WTC11 (cell line): ENCODE measurements around the gene DRG2. TPM values are rescaled to one million over a fixed set of nuclear protein-coding genes. Genes with fewer than 3 reads are reported as not detected.

Experiments
- ATAC-seq: fragments of 200-7000 bp; cut with Tn5 transposase; 2 replicates; pipeline ENCODE4 v1.10.0; 2021; ENCODE audit warnings: mild to moderate bottlenecking, moderate library complexity
- CTCF ChIA-PET: fragments of 300-600 bp; sonication (Branson Sonifier 250); formaldehyde crosslinking; loops from one replicate; lab custom pipeline; 2021; ENCODE audit warnings: antibody characterized with exemption; lab: Charles Lee
- POLR2A ChIA-PET: fragments of 350-600 bp; sonication (Branson Sonifier 250); formaldehyde crosslinking; loops from one replicate; lab custom pipeline; 2021; ENCODE audit warnings: antibody characterized with exemption; lab: Charles Lee
- DNase-seq: peaks from one replicate; pipeline ENCODE4 v3.0.0; 2021; ENCODE audit warnings: low spot score
- H3K27ac Mint-ChIP-seq: 2 replicates; pipeline ENCODE4 v1.8.0; 2021; ENCODE audit warnings: mixed read lengths
- H3K27me3 Mint-ChIP-seq: 2 replicates; pipeline ENCODE4 v1.8.0; 2021; ENCODE audit warnings: low read depth, mild to moderate bottlenecking, moderate library complexity, mixed read lengths
- H3K36me3 Mint-ChIP-seq: 2 replicates; pipeline ENCODE4 v1.8.0; 2021; ENCODE audit warnings: mixed read lengths
- H3K4me1 Mint-ChIP-seq: 2 replicates; pipeline ENCODE4 v1.8.0; 2022; ENCODE audit warnings: mixed read lengths
- H3K4me3 Mint-ChIP-seq: 2 replicates; pipeline ENCODE4 v1.8.0; 2021; ENCODE audit warnings: mild to moderate bottlenecking, moderate library complexity, mixed read lengths
- H3K9me3 Mint-ChIP-seq: 2 replicates; pipeline ENCODE4 v1.8.0; 2021; ENCODE audit warnings: mixed read lengths
- ARID4B ChIP-seq: sonication (generic); formaldehyde crosslinking; IDR thresholded peaks from 2 replicates; pipeline ENCODE4 v1.8.0; 2023; ENCODE audit warnings: missing genetic modification reagents, mild to moderate bottlenecking, borderline replicate concordance
- GRHL2 ChIP-seq: fragments of 250-450 bp; sonication (Bioruptor Pico); IDR thresholded peaks from 2 replicates; pipeline ENCODE4 v1.8.0; 2022; ENCODE audit warnings: mild to moderate bottlenecking, moderate library complexity; ENCODE audit not compliant: insufficient replicate concordance, severe bottlenecking
- MLX ChIP-seq: sonication (generic); formaldehyde crosslinking; IDR thresholded peaks from 2 replicates; pipeline ENCODE4 v1.8.1; 2023; ENCODE audit warnings: mild to moderate bottlenecking, missing genetic modification reagents, moderate library complexity
- MYBL2 ChIP-seq: sonication (generic); formaldehyde crosslinking; IDR thresholded peaks from 2 replicates; pipeline ENCODE4 v1.8.1; 2023; ENCODE audit warnings: mild to moderate bottlenecking, moderate library complexity, missing genetic modification reagents
- NR1H2 ChIP-seq: sonication (generic); formaldehyde crosslinking; IDR thresholded peaks from 2 replicates; pipeline ENCODE4 v1.9.0; 2021; ENCODE audit warnings: mild to moderate bottlenecking, moderate library complexity, missing genetic modification reagents
- NR3C1 ChIP-seq: sonication (generic); formaldehyde crosslinking; conservative IDR thresholded peaks from 2 replicates; pipeline ENCODE4 v1.8.1; 2023; ENCODE audit warnings: low read depth, mild to moderate bottlenecking, missing genetic modification reagents
- PRDM15 ChIP-seq: sonication (generic); formaldehyde crosslinking; IDR thresholded peaks from 2 replicates; pipeline ENCODE4 v1.8.0; 2022; ENCODE audit warnings: missing genetic modification reagents
- RELA ChIP-seq: sonication (generic); formaldehyde crosslinking; IDR thresholded peaks from 2 replicates; pipeline ENCODE4 v1.8.1; 2022; ENCODE audit warnings: missing genetic modification reagents, mild to moderate bottlenecking, borderline replicate concordance
- RORB ChIP-seq: fragments of 250-450 bp; sonication (Bioruptor Pico); IDR thresholded peaks from 2 replicates; pipeline ENCODE4 v1.9.0; 2021; ENCODE audit warnings: mild to moderate bottlenecking
- SMAD3 ChIP-seq: sonication (generic); formaldehyde crosslinking; IDR thresholded peaks from 2 replicates; pipeline ENCODE4 v1.8.0; 2022; ENCODE audit warnings: missing genetic modification reagents, mild to moderate bottlenecking, borderline replicate concordance
- TP53 ChIP-seq: sonication (generic); formaldehyde crosslinking; IDR thresholded peaks from 2 replicates; pipeline ENCODE4 v1.8.1; 2023; ENCODE audit warnings: mild to moderate bottlenecking, missing genetic modification reagents
- ZNF219 ChIP-seq: sonication (generic); formaldehyde crosslinking; IDR thresholded peaks from 2 replicates; pipeline ENCODE4 v1.8.0; 2023; ENCODE audit warnings: missing genetic modification reagents, mild to moderate bottlenecking, borderline replicate concordance
- ZNF232 ChIP-seq: sonication (generic); formaldehyde crosslinking; IDR thresholded peaks from 2 replicates; pipeline ENCODE4 v1.8.0; 2022; ENCODE audit warnings: mild to moderate bottlenecking, missing genetic modification reagents
- ZNF416 ChIP-seq: fragments of 250-450 bp; sonication (Bioruptor Pico); IDR thresholded peaks from 2 replicates; pipeline ENCODE4 v1.9.0; 2021; ENCODE audit warnings: mild to moderate bottlenecking, inconsistent platforms
- ZNF512 ChIP-seq: sonication (generic); formaldehyde crosslinking; IDR thresholded peaks from 2 replicates; pipeline ENCODE4 v1.8.1; 2022; ENCODE audit warnings: missing genetic modification reagents, borderline replicate concordance
- total RNA-seq: library from RNA; stranded (reverse); gene quantifications from 3 replicates; pipeline ENCODE4 v1.2.3, GENCODE V29; 2021
- TF ChIP-seq, protein P1 (sequence below): sonication (generic); formaldehyde crosslinking; IDR thresholded peaks from 2 replicates; pipeline ENCODE4 v1.8.0; 2022; ENCODE audit warnings: mild to moderate bottlenecking, missing genetic modification reagents
- TF ChIP-seq, protein P2 (sequence below): sonication (generic); formaldehyde crosslinking; IDR thresholded peaks from 2 replicates; pipeline ENCODE4 v1.8.1; 2023; ENCODE audit warnings: mild to moderate bottlenecking, missing genetic modification reagents

DRG2 gene
- total RNA-seq, 1 experiment from 2014 or later, result 41.4 TPM

- DNase-seq (no peak), ATAC-seq (no peak)
- Mint-ChIP-seq H3K27ac (peak within 1 kb of the TSS; percentile 72), H3K9me3 (no peaks in the 10 kb centered on the region), H3K4me1 (peaks cover 7% of the 10 kb centered on the region), H3K4me3 (no peak within 1 kb of the TSS), H3K36me3 (peaks cover 3% of the 10 kb centered on the region; the same call in 1 of the 2 replicates), H3K27me3 (no peaks in the 10 kb centered on the region)
- no peak for TF ChIP-seq ARID4B (CRISPR knock-in tag)
- no peak for TF ChIP-seq PRDM15 (CRISPR knock-in tag)
- no peak for TF ChIP-seq NR3C1 (CRISPR knock-in tag)
- TF ChIP-seq ZNF416, result no peak
- TF ChIP-seq NR1H2 (CRISPR knock-in tag), result no peak
- no peak for TF ChIP-seq SMAD3 (CRISPR knock-in tag)
- no peak for TF ChIP-seq GRHL2 (CRISPR knock-in tag)
- TF ChIP-seq, protein P1, sequence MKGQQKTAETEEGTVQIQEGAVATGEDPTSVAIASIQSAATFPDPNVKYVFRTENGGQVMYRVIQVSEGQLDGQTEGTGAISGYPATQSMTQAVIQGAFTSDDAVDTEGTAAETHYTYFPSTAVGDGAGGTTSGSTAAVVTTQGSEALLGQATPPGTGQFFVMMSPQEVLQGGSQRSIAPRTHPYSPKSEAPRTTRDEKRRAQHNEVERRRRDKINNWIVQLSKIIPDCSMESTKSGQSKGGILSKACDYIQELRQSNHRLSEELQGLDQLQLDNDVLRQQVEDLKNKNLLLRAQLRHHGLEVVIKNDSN (CRISPR knock-in tag), result no peak
- TF ChIP-seq MYBL2, result no peak
- TF ChIP-seq, protein P2, sequence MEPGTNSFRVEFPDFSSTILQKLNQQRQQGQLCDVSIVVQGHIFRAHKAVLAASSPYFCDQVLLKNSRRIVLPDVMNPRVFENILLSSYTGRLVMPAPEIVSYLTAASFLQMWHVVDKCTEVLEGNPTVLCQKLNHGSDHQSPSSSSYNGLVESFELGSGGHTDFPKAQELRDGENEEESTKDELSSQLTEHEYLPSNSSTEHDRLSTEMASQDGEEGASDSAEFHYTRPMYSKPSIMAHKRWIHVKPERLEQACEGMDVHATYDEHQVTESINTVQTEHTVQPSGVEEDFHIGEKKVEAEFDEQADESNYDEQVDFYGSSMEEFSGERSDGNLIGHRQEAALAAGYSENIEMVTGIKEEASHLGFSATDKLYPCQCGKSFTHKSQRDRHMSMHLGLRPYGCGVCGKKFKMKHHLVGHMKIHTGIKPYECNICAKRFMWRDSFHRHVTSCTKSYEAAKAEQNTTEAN, result no peak
- ChIA-PET POLR2A (no interaction called here), CTCF (interaction anchor here (1.1 kb wide), 2 partner anchors 15 to 34 kb away, joined by 3 read pairs; no protein-coding TSS in a partner anchor)
Observed at GRCh38 chr17:18108401-18109312, 20.9 kb downstream of the DRG2 start, which contains the start of gene MYO15A. Gene MYO15A (plus strand): TSS chr17:18108756. CDS start chr17:18118801, 10,045 bp downstream.

DNA sequence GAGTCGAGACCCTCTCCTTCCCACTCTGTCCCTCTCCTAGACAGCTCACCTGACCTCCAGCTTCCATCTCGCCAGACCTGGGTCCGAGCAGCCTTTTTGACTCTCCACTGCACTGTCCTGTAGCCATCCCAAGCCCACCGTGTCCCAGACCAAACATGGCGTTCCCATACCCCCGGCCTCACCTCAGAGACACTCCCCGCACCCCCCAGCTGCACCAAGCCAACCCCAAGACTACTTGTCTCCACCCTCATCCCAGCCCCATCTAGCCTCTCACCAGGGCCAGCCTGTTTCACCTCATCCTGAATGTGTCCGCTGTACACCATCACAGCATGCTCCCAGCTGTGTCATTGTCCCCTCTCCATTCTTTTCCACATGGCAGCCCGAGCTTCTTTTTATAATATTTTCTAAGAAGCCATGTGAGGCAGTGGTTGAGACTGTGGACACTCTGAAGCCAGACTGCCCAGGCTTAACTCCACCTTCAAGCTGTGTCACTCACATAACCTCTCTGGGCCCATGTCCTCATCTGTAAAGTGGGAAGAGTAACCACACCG lies 22.3 kb downstream of the DRG2 start:
- ChIA-PET CTCF (interaction anchor here (1.1 kb wide), 2 partner anchors 16 to 33 kb away, joined by 3 read pairs; no protein-coding TSS in a partner anchor), POLR2A (no interaction called here)
- Mint-ChIP-seq H3K36me3 (peaks cover 3% of the 10 kb centered on the region; the same call in 1 of the 2 replicates), H3K4me1 (peaks cover 7% of the 10 kb centered on the region), H3K9me3 (no peaks in the 10 kb centered on the region), H3K27ac (peak overlapping the region; percentile 57), H3K27me3 (no peaks in the 10 kb centered on the region), H3K4me3 (no peak overlapping the region)
- DNase-seq, result no peak
- no peak for ATAC-seq
- no peak for TF ChIP-seq TP53 (CRISPR knock-in tag)
- TF ChIP-seq ZNF219 (CRISPR knock-in tag), result no peak
- TF ChIP-seq RELA (CRISPR knock-in tag), result no peak
- TF ChIP-seq, protein P1 (CRISPR knock-in tag), result no peak
- TF ChIP-seq ZNF512 (CRISPR knock-in tag), result no peak
- no peak for TF ChIP-seq NR3C1 (CRISPR knock-in tag)
- TF ChIP-seq ZNF416, result no peak
- TF ChIP-seq RORB (CRISPR knock-in tag), result no peak
- TF ChIP-seq MLX (CRISPR knock-in tag), result no peak
- TF ChIP-seq ZNF232 (CRISPR knock-in tag), result no peak
